ENCODE measurements around the gene EFCAB11. TPM values are rescaled to one million over a fixed set of nuclear protein-coding genes. Genes with fewer than 3 reads are reported as not detected.

Gene EFCAB11
- total RNA-seq, 1 experiment from 2014 or later: 18.1 TPM

- intact Hi-C loops (cut with micrococcal nuclease): no loop called here
- Histone ChIP-seq H3K36me3 (ENCODE audit: control insufficient read depth in 1 of 2, insufficient read depth in 2 of 2, low read length in 2 of 2) (no peaks in the 10 kb centered on the region), H3K4me1 (ENCODE audit: control insufficient read depth in 1 of 2, insufficient read depth in 2 of 2, low read length in 2 of 2) (no peaks in the 10 kb centered on the region), H3K4me2 (ENCODE audit: low read length) (no peak overlapping the region), H3K9me2 (ENCODE audit: insufficient read depth) (no peaks in the 10 kb centered on the region), H3K27me3 (ENCODE audit: insufficient read depth, low read length) (no peaks in the 10 kb centered on the region), H3K9ac (ENCODE audit: low read length) (no peak overlapping the region), H2AFZ (ENCODE audit: low read depth, low read length, poor library complexity, severe bottlenecking) (no peak overlapping the region), H3K79me2 (ENCODE audit: insufficient read depth, low read length) (no peaks in the 10 kb centered on the region), H3K9me3 (ENCODE audit: control insufficient read depth in 1 of 2, insufficient read depth in 1 of 2, low read depth in 1 of 2, low read length in 2 of 2) (no peaks in the 10 kb centered on the region), H4K20me1 (ENCODE audit: insufficient read depth) (no peaks in the 10 kb centered on the region), H3K27ac (ENCODE audit: low read depth, low read length) (no peak overlapping the region), H3K4me3 (replicated peaks in 1 of 2; ENCODE audit: low read depth in 1 of 2, low read length in 2 of 2) (no peak overlapping the region)
- BruUV-seq (replicated peaks): no TSS peak
- RAD21 ChIA-PET (ENCODE audit: low non-redundant PET in 1 of 2, low total read pairs in 2 of 2, uncharacterized antibody in 2 of 2, unreplicated experiment in 2 of 2): no interaction called here
- DNase-seq (ENCODE audit: low read depth, low spot score): no peak
- POLR2A ChIA-PET: no interaction called here
- CTCF ChIA-PET: no interaction called here
- ATAC-seq: no peak
- no peak for TF ChIP-seq TCF7L2 (IDR thresholded peaks at IDR 0.05; ENCODE audit: borderline replicate concordance, extremely low read depth, insufficient read depth, insufficient read length)
- TF ChIP-seq EZH2 (IDR thresholded peaks at IDR 0.05): no peak
- no peak for TF ChIP-seq RAD21 (IDR thresholded peaks at IDR 0.05; ENCODE audit: low read depth)
- no peak for TF ChIP-seq ZBTB33 (IDR thresholded peaks at IDR 0.05; ENCODE audit: extremely low read depth, insufficient replicate concordance, low read length)
- no peak for TF ChIP-seq MAX (IDR thresholded peaks at IDR 0.05)
- TF ChIP-seq YY1 (IDR thresholded peaks at IDR 0.05; ENCODE audit: extremely low read depth, insufficient replicate concordance, low read depth, low read length): no peak
- no peak for TF ChIP-seq ZNF274 (IDR thresholded peaks at IDR 0.05; ENCODE audit: low read depth, low read length)
- no peak for TF ChIP-seq ELF1 (IDR thresholded peaks at IDR 0.05; ENCODE audit: borderline replicate concordance, low read depth)
- no peak for TF ChIP-seq POLR2A (IDR thresholded peaks at IDR 0.05; ENCODE audit: borderline replicate concordance, extremely low read depth, insufficient read depth, insufficient read length)
- TF ChIP-seq ATF3 (IDR thresholded peaks at IDR 0.05): no peak
- no peak for TF ChIP-seq EGR1 (IDR thresholded peaks at IDR 0.05; ENCODE audit: low read depth)
- no peak for TF ChIP-seq CBX3 (IDR thresholded peaks at IDR 0.05; ENCODE audit: low read depth)
- no peak for TF ChIP-seq REST (IDR thresholded peaks at IDR 0.05; ENCODE audit: low read depth)
- TF ChIP-seq, protein P1, sequence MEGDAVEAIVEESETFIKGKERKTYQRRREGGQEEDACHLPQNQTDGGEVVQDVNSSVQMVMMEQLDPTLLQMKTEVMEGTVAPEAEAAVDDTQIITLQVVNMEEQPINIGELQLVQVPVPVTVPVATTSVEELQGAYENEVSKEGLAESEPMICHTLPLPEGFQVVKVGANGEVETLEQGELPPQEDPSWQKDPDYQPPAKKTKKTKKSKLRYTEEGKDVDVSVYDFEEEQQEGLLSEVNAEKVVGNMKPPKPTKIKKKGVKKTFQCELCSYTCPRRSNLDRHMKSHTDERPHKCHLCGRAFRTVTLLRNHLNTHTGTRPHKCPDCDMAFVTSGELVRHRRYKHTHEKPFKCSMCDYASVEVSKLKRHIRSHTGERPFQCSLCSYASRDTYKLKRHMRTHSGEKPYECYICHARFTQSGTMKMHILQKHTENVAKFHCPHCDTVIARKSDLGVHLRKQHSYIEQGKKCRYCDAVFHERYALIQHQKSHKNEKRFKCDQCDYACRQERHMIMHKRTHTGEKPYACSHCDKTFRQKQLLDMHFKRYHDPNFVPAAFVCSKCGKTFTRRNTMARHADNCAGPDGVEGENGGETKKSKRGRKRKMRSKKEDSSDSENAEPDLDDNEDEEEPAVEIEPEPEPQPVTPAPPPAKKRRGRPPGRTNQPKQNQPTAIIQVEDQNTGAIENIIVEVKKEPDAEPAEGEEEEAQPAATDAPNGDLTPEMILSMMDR (IDR thresholded peaks at IDR 0.05 in 2 of 3, conservative IDR thresholded peaks at IDR 0.05 in 1 of 3; ENCODE audit: borderline replicate concordance in 1 of 3, insufficient read depth in 1 of 3, low read depth in 2 of 3, low read length in 2 of 3): no peak
- TF ChIP-seq EZH2phosphoT487 (IDR thresholded peaks at IDR 0.05; ENCODE audit: borderline replicate concordance): no peak
- TF ChIP-seq SIN3A (IDR thresholded peaks at IDR 0.05; ENCODE audit: low read depth): no peak
- TF ChIP-seq POLR2AphosphoS5 (IDR thresholded peaks at IDR 0.05; ENCODE audit: low read depth, low read length): no peak
Measured at GRCh38 chr14:89827265-89827664, 127.3 kb downstream of the EFCAB11 start.
